ENCODE data around the gene ITGB7.
"Not testable (repeated sequence)": the region's sequence is repeated elsewhere in the genome, so short reads cannot be mapped to it uniquely, and the experiment has no call there.

ITGB7 gene

GRCh38 chr12:53217051-53217930, 10.2 kb upstream of the ITGB7 start:
- DNase-seq = no peak

- DNase-seq = no peak
Measured at GRCh38 chr12:53215497-53215896, 8.4 kb upstream of the ITGB7 start.

GRCh38 chr12:53214687-53215455, 7.8 kb upstream of the ITGB7 start:
- DNase-seq = no peak

GRCh38 chr12:53214221-53214620, 7.2 kb upstream of the ITGB7 start:
- DNase-seq = no peak

GRCh38 chr12:53213348-53213747, 6.3 kb upstream of the ITGB7 start:
- peak; percentile 87 for DNase-seq

- no peak for DNase-seq
Measured at GRCh38 chr12:53212931-53213330, 5.9 kb upstream of the ITGB7 start.

- DNase-seq = no peak
Measured at GRCh38 chr12:53211476-53212381, 4.7 kb upstream of the ITGB7 start.

GRCh38 chr12:53210843-53211242, 3.8 kb upstream of the ITGB7 start:
- DNase-seq = no peak

GRCh38 chr12:53208877-53209463, 1.9 kb upstream of the ITGB7 start:
- no peak for DNase-seq

GRCh38 chr12:53208435-53208834, 1.4 kb upstream of the ITGB7 start:
- no peak for DNase-seq

- DNase-seq = peak; percentile 45
Measured at GRCh38 chr12:53205747-53206419, 1.2 kb downstream of the ITGB7 start.

- DNase-seq = no peak
Measured at GRCh38 chr12:53204351-53204750, 2.7 kb downstream of the ITGB7 start.

- not testable (repeated sequence) for DNase-seq
Measured at GRCh38 chr12:53202316-53202715, 4.7 kb downstream of the ITGB7 start.

- DNase-seq = no peak
Measured at GRCh38 chr12:53201639-53202038, 5.4 kb downstream of the ITGB7 start.

- no peak for DNase-seq
Measured at GRCh38 chr12:53201177-53201541, 5.9 kb downstream of the ITGB7 start.

- no peak for DNase-seq
Measured at GRCh38 chr12:53200458-53201176, 6.4 kb downstream of the ITGB7 start.

- no peak for DNase-seq
Measured at GRCh38 chr12:53200107-53200457, 7.0 kb downstream of the ITGB7 start.

- DNase-seq = no peak
Measured at GRCh38 chr12:53199700-53200099, 7.4 kb downstream of the ITGB7 start.

GRCh38 chr12:53198486-53199110, 8.5 kb downstream of the ITGB7 start:
- no peak for DNase-seq

- DNase-seq = no peak
Measured at GRCh38 chr12:53197011-53197640, 9.9 kb downstream of the ITGB7 start.

GRCh38 chr12:53196486-53196885, 10.6 kb downstream of the ITGB7 start:
- DNase-seq = no peak

Data from stimulated activated CD4-positive, alpha-beta T cell treated with anti-CD3 and anti-CD28 coated beads, Interleukin-12 subunit alpha, Interleukin-12 subunit beta, amount 100 ng/mL, for 4 hours (primary cell).